ENCODE results near the gene MEIS2. TPM values are rescaled to one million over a fixed set of nuclear protein-coding genes. Genes with fewer than 3 reads are reported as not detected.

Gene MEIS2
- total RNA-seq, 1 donor from 2014 or later, result 43.9 TPM

DNA sequence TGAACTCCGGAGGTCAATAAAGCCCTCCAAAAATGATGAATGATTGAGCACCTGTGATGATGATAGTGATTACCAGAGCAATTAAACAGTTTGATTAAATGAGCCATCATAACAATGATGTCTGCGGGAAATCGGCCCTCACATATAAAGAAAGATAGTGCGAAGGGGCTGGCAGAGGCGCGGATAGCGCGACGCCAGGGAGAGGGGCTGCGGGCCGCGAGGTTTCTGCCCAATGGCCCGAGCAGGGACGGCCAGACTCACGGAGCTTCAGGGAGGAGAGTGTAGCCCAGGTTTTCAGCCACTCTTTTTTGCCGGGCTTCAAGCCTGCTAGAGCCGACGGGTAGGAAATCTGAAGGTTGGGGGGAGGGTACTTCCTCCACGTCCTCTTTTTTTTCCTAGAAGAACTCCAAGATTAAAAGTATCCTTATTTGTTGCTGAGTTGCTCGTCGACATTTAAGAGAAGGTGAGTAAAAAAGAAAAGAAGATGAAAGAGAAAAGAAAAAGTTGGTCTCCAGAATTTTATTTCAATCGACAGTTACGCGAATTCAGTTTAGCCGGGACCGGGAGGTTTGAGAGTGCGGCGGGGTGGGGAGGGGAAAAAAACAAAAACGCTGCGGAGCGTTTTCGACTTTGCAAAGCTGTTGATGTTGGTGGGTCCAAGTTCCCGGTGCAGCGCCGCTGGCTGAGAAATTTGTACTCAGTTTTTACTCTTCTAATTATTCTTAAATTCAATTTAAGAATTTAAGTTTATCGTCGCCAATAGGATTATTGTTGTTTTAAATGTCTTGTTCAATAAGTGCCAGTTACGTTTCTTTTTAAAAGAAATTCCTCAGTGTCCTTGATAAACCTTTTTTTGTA, 2.2 kb upstream of the MEIS2 start:
- DNase-seq (no peak), ATAC-seq (ENCODE audit: poor library complexity) (no peak)
- intact Hi-C loops (cut with DNase I), result loop anchor here (10.0 kb wide), 1 partner anchor 518 kb away; no protein-coding TSS in a partner anchor

DNA sequence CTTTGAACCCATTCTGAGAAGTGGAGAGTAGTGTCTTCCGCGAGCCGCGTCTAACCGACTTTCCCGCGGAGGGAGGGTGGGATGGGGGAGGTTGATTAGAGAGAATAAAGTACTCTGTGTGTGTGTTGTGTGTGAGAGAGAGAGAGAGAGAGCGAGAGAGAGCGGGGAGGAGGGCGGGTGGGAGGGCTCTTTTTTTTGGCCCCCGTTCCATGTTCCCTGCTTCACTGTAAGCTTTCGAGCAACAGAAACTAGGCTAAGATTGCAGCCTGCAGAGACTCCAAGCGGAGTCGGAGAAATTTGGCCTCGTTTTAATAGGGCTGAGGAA, 1.6 kb upstream of the MEIS2 start:
- ATAC-seq (ENCODE audit: poor library complexity) (peak; percentile 9), DNase-seq (no peak)
- intact Hi-C loops (cut with DNase I), result loop anchor here (10.0 kb wide), 1 partner anchor 517 kb away; no protein-coding TSS in a partner anchor

- DNase-seq (no peak), ATAC-seq (ENCODE audit: poor library complexity) (peak; percentile 1)
- intact Hi-C loops (cut with DNase I), result loop anchor here (10.0 kb wide), 1 partner anchor 516 kb away; no protein-coding TSS in a partner anchor
Measured at GRCh38 chr15:37100966-37101215, 542 bp upstream of the MEIS2 start.

- no peak for ATAC-seq (ENCODE audit: poor library complexity)
- intact Hi-C loops (cut with DNase I), result loop anchor here (5.0 to 10.0 kb wide), 2 partner anchors 212 to 515 kb away; no protein-coding TSS in a partner anchor
- DNase-seq, result peak; percentile 52
Measured at GRCh38 chr15:37099319-37100108, 835 bp downstream of the MEIS2 start.

- intact Hi-C loops (cut with DNase I), result loop anchor here (5.0 kb wide), 1 partner anchor 211 kb away; no protein-coding TSS in a partner anchor
- DNase-seq (peak; percentile 60), ATAC-seq (ENCODE audit: poor library complexity) (no peak)
Measured at GRCh38 chr15:37098468-37099318, 1.7 kb downstream of the MEIS2 start.

DNA sequence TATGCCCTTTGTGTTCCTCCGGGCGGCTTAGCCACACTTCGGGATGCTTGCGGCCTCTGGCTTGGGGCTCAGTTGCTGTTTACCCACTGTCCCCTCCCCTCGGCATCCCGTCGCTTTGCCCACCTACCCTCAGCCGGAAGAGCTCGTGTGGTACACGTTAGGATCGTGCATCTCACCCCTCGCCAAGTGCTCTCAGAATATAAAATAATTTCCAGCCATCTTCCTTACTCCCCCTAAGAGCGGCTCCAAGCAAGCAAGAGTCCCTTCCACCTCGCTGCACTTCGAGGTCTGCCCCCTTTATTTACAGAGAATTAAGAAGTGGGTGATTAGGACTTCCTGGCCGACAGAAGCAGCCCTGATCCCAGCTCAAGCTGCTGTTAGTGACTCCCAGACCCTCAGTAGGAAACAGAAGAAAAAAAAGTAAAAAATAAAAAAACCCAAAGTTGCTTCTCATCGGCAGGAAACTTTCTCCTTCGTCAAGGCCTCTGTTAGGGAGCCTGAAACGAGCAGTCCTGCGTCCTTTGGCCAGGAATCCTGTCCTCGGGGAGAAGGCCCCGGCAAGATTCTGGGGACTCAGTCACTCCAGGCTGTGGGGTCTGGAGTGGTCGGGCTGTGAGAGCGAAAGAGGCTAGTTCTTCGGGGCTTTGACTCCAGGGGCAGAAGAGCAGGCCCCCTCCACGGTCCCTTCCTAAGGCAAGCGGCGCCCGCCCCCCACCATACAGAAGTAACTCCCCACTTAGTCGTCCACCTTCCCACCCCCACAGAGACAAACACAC, 3.0 kb downstream of the MEIS2 start:
- intact Hi-C loops (cut with DNase I), result loop anchor here (5.0 kb wide), 1 partner anchor 210 kb away; no protein-coding TSS in a partner anchor
- DNase-seq, result no peak
- no peak for ATAC-seq (ENCODE audit: poor library complexity)

DNA sequence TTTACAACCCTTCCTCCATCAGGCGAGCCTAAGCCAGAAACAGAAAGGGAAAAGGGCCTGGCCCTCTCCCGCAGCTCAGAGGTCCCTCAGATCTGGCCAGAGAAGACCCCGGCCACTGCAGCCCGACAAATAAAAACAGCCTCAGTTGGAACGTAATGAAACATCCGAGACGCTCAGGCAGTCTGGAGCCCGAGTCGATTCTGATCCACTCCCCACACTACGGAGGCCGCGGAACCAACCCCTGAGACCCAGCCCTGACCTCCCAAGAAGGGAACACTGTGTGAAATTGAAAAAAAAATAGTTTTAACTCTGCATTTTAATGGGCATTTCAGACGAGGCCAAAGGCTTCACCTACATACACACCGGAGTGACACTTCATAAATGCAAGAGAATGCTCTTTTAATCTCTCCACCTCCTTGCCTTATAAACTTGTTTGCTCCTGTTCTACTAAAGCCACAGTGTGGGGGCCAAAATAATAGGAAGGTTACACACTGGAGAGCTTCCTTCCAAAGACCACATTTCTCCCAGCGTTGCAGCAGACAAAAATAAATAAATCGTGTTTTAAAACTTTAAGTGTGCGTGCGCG, 3.7 kb downstream of the MEIS2 start:
- DNase-seq (no peak), ATAC-seq (ENCODE audit: poor library complexity) (no peak)
- intact Hi-C loops (cut with DNase I), result loop anchor here (5.0 kb wide), 1 partner anchor 209 kb away; no protein-coding TSS in a partner anchor

DNA sequence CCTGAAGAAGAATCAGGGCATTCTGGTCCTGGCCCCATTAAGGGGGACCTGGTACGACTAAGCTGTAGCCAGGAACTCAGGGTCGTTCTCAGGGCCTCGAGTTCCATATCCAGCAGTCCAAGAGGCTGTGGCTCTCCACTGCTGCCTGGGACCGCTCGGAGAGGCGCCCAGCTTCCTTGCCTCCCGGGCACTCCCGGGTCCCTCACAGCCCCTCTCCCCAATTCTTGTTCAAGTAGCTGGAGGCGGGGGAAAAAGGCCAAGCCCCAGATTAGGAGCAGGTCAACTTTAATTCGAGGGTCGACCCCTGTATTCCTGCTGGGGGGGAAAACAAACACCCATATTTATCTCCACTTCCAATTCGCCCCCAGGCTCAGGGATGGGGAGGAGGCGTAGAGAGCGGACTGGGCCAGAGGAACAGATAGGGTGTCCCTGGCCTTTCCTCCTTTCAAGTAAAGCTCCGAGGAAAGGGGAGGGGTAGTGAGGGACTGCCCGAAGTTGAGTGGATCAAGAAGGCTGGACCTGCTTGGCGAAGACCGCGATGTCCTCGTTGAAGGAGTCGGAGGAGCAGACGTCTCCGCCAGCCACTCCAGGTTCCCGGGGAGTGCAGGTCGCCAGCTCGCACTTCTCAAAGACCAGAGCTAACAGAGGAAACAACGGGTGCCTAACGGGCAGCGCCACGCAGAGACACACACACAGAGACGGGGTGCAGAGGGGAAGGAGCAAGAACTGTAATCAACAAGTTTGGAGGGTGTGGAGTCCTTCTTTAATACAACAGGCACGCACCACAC, 4.4 kb downstream of the MEIS2 start:
- ATAC-seq (ENCODE audit: poor library complexity) (no peak), DNase-seq (peak; percentile 51)
- intact Hi-C loops (cut with DNase I), result loop anchor here (5.0 kb wide), 1 partner anchor 209 kb away; no protein-coding TSS in a partner anchor

GRCh38 chr15:37094915-37095711, 5.2 kb downstream of the MEIS2 start:
- ATAC-seq (ENCODE audit: poor library complexity), result peak; percentile 2
- peak; percentile 58 for DNase-seq
- intact Hi-C loops (cut with DNase I), result loop anchor here (5.0 kb wide), 2 partner anchors 78 to 208 kb away; no protein-coding TSS in a partner anchor

DNA sequence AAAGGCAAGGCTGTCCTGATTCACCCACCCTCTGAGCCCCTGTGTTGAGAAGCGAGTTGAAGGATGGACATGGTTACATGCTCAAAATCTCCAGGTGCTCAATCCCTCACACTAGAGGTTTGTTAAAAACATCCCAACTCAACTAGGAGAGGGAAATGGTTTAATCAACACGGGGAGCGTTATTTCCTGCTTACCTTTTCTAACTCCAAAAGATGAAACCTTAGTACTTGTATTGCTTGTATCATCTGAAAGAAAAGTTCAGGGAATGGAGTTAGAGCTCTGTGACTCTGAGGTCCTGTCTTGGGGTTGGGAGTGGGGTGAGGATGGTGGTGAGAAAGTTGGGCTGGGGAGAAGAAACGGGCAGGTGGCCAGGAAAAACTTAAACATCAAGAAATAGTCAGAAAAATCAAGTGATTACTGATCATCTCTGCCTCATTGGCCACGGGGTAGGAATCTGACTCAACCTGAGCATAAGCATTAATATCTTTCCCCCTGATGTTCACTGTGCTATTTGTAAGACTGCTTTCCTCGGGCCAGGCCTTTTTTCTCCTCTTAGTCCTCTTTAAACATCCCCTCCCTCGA, 5.9 kb downstream of the MEIS2 start:
- intact Hi-C loops (cut with DNase I), result loop anchor here (5.0 kb wide), 1 partner anchor 77 kb away; no protein-coding TSS in a partner anchor
- no peak for ATAC-seq (ENCODE audit: poor library complexity)
- no peak for DNase-seq

DNA sequence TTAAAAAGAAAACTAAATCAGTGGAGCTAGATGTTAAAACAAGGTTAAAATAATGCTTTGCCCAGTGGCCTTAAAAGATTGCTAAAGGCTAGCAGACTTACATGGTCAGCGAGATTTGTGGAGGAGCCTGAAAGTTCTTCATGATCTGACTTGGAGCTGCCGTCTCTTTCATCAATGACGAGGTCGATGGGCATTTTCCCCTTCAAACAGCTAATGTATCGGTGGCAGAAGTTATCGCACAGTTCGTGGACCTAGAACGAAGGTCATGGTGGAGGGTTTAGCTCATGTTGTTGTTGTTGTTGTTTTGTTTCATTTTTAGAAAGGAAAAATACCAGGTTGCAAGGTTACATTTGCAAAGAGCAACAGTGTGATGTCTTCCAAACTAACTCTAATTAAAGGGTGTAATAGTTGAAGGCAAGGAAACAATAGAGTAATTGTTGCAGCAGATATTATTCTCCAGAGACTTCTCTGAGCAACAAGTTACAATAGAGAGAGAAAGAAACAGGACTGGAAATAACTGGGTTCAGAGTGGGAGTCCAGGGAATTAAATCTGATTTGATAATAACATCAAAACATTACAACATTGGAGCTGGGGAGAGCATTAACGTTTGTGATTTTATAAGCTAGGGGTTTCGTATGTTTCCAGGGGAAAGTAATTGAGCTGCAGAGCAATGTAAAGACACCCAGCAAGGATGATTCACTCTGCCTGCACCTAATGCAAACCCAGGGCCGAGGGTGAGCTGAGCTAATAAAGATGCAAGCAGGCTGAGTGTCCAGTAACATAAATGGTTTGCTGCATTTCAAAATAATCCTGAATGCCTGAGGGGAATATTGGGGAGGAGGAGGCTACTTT, 6.6 kb downstream of the MEIS2 start:
- intact Hi-C loops (cut with DNase I), result loop anchor here (5.0 kb wide), 1 partner anchor 76 kb away; no protein-coding TSS in a partner anchor
- no peak for DNase-seq
- ATAC-seq (ENCODE audit: poor library complexity), result no peak

DNA sequence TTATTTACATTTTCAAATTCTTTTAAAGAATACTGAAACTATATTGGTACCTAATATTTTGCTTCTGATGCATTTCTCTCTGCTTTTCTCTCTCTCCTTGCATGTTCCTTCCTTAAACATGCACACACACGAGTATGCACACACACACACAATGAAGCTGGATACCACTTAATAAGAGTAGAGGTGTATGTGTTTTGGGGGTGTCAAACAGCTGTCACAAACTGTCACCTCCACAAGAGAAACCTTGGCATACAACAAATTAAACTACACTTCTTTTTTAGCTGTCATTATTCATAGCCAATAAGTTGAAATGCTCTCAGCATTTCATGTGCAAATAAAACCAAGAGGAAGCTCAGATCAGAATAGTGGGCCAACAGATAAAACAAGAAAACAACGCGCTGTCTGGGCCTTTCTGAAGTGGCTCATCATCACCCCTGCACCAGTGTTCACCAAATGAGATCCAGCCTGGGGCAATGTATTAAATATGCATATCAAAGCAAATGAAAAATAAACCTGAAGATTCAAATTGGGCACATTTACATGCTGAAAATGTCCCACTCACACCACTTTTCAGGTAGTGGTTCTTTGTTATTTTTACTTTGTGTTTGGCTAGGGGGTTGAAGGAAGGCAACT, 9.7 kb downstream of the MEIS2 start:
- DNase-seq (no peak), ATAC-seq (ENCODE audit: poor library complexity) (peak; percentile 13)
- intact Hi-C loops (cut with DNase I), result loop anchor here (5.0 kb wide), 1 partner anchor 73 kb away; no protein-coding TSS in a partner anchor

DNA sequence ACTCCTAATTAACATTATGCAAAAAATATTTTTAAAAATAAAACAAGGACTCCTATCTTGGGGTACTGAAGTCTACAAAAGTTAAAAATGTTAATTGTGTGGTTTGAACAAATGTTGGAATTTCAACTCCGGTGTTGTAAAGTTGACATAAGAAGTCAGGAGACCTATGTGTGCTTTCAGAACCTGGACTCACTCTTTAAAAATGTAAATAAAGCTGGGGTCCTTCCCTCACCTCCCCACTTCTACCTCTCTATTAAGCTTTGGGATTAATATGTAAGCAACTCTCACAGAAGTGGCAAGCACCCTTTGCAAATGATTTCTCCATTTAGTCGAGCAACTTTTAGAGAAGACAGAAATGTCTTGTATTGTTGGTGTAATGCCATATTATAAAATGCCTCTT, 11.9 kb downstream of the MEIS2 start:
- intact Hi-C loops (cut with DNase I), result no loop called here
- ATAC-seq (ENCODE audit: poor library complexity), result no peak
- DNase-seq, result no peak

- ATAC-seq (ENCODE audit: poor library complexity) (no peak), DNase-seq (no peak)
- intact Hi-C loops (cut with DNase I), result no loop called here
Measured at GRCh38 chr15:37087131-37087588, 13.2 kb downstream of the MEIS2 start.

Data from Right ventricle myocardium superior (tissue), 1 donor.